GM19099 (cell line): ENCODE measurements around the gene TIGAR.

ENCODE experiments used
- POLR2A ChIP-seq: IDR thresholded peaks from 3 replicates; pipeline ENCODE4 v1.6.1; 2011; ENCODE audit warnings: low read depth; ENCODE audit not compliant: insufficient read length; ENCODE audit errors: extremely low read depth

The TIGAR gene

GRCh38 chr12:4288296-4289131 lies 32.5 kb upstream of the TIGAR start:
- no peak for TF ChIP-seq POLR2A

- TF ChIP-seq POLR2A, result no peak
Observed at GRCh38 chr12:4289231-4289878, 31.7 kb upstream of the TIGAR start.

DNA sequence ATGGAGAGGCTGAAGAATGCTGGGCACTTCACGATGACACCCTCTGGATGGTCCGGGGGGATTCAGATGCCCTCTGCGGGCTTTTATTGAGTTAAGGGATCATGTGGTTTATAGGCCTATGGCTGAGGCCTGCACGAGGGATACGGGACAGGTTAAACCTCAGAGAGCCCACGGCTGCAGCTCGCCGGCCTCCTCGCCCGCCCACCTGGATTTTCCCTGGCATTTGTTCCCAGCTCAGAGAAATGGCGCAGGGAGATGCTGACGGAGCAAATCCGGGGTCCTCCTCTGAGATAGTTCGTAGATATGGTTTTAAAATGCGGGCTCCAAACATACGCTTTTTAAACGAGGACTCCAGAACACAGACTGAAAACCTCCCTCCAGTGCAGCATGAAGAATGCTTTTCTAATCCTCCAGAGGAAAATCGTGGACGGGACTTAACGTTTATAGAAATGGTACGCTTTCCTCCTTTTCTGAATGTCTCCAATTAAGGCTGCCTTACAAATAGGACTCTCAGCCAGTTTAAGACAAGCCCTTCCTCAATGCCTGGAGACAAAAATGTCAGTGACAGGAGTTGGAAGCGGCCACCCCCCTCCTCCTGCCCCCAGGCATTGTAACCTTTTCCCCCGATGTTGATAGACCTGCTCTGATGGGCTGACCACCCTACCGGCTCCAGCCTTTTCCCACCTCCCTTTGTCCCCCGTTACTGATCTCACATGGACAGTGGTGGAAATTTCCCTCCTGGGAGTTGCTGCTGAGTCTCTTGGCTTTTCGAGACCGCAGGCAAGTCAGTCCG lies 30.8 kb upstream of the TIGAR start:
- TF ChIP-seq POLR2A, result no peak

DNA sequence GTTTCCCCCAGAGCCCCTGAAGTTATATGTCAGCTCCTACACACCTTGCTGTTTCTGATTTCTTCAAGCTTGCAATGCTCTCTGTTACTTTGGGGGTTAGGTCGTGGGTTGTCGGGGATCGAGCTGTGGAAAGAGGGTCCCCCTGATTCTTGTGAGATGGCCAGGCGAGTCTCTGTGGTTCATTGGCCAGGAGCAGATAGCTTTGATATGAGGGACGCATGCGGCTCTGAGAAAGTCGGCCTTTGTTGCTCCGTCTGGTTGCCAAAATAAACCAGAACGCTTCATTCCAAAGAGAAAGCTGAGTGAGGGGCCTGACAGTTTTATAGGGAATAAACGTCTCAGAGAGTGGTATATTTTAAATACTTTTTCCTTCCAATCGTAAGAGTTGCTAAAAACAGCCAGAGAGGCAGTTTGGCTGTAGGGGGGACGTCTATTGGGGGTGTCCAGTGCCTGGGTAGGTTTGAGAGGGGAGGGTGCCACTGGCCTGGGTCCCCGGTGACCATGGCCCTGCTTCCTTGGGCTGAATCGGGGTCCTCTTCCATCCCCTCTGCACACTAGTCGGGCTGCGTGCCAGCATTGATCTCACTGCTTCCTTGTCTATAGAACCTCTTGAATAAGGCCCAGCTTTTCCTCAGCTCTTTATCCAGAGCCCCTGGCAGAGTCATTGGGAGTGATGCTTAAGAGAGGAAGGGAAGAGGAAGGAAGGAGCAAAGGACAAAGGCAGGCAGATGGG lies 28.5 kb upstream of the TIGAR start:
- TF ChIP-seq POLR2A, result no peak

- no peak for TF ChIP-seq POLR2A
Observed at GRCh38 chr12:4293299-4293965, 27.6 kb upstream of the TIGAR start.

- peak; percentile 21 for TF ChIP-seq POLR2A
Observed at GRCh38 chr12:4293966-4294505, 27.0 kb upstream of the TIGAR start.

DNA sequence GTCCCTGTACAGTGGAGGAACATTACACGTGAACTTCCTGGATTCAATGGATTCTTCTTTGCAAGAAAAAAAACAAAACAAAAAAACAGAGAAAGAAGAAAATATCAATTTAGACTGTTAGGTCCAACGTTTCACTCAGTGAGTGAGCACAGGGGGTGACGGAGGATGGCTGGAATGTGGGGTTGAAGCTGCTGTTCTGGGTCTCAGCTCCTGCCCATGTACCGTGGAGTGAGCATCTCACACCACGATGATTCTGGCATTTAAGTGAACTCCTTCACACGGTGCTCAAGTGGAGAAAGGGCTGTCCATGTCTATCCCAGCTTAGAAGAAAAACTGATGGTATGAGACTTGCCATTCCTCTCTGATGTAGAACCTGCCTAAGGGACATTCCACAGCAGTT lies 24.3 kb upstream of the TIGAR start:
- no peak for TF ChIP-seq POLR2A

DNA sequence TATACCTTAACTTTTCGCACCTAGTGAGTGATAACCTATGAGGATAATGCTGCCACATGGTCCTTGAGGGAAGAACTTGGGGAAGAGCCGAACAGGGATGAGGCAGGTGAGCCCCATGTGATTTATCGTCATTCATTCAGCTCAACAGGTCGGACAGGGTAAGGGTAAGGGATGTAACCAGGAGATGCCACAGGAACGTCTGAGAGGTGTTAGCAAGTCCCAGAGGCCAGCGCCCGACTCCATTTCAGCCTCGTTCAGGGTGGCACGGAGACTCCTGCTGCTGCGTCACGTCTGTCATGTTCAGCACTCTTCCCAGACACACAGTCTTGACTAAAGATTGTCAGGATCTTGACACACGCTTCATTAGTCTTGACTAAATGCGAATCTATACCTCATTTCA lies 23.4 kb upstream of the TIGAR start:
- TF ChIP-seq POLR2A, result peak; percentile 35

DNA sequence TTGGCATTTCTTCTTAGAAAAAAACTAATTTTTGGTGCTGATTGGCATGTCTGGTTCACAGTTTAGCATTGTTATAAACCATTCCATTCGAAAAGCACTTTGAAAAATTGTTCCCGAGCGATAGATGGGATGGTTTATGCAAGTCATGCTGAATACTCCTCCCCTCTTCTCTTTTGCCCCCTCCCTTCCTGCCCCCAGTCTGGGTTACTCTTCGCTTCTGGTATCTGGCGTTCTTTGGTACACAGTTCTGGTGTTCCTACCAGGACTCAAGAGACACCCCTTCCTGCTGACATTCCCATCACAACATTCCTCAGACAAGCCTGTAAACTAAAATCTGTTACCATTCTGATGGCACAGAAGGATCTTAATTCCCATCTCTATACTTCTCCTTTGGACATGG lies 20.1 kb upstream of the TIGAR start:
- TF ChIP-seq POLR2A, result no peak

- no peak for TF ChIP-seq POLR2A
Observed at GRCh38 chr12:4301932-4302501, 19.0 kb upstream of the TIGAR start.

DNA sequence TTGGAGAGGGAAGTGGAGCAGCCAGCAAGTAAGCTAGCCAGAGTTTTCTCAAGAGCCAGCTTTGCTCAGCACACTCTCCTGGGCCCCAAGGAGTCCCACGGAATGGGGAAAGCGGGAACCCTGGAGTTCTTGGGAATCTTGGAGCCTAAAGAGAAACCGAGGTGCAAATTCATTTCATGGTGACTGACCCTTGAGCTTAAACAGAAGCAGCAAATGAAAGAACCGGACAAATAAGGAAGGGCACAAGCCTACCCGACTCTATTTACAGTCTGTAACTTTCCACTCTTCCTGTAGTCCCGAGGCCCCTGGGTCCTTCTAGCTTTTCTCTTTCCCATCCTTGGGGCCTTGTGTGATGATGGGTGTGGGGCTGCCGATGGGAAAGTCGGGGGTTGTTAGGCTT lies 18.1 kb upstream of the TIGAR start:
- no peak for TF ChIP-seq POLR2A

DNA sequence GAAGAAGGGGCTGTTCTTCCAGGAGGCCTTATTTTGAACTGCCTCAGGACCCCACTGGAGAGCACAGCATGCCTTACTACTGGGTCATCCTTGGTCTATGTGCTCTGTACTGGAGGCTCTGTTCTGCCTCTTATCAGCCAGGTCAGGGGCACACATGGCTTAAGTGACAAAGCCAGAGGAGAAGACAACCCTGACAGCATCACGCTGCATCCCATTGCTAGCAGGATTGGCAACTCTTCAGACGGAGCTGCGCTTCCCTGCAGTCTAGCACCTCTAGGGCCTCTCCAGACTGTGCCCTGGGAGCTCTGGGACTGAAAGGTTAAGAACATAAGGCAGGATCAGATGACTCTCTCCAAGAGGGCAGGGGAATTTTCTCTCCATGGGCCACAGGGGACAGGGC lies 17.3 kb upstream of the TIGAR start:
- TF ChIP-seq POLR2A, result no peak

DNA sequence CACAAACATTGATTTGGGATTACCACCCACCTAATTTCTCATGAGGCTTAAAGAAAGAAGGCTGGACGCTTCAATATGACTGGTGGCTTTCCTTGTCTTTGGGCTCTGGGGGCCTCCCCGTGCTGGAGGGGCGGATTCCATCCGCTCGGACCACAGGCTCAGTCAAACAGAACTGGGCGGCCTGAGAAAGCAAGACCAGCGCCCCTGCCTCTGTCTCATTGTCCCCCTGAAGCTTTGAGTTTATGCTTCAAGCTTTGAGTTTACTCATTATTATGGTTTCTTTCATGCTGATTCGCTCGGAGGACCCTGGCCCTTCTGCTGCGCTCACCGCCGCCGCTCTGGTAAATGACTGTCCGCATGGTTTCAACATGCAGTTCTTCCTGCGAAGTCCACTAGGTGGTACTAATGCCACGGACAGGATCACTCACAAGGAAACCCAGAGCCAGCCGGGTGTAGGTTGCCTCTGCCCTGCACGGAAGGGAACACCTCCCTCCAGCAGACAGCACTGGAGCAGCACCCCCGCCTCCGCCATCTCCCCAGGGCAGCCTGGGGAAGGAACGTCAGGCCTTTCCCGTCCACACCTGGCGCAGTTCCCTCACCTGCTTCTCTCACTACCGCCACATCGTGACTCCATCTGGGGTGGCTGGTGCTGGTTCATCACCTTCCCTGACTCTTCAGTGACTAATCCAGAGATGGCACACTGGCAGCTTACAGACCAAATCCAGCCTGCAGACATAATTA lies 13.2 kb upstream of the TIGAR start:
- no peak for TF ChIP-seq POLR2A

- TF ChIP-seq POLR2A, result no peak
Observed at GRCh38 chr12:4308334-4308950, 12.6 kb upstream of the TIGAR start.
